Gastrocnemius medialis (tissue), 4 donors: ENCODE data around the gene PFKFB2. TPM values are rescaled to one million over a fixed set of nuclear protein-coding genes. Genes with fewer than 3 reads are reported as not detected.
A peak's percentile ranks its signal among the peaks of the same experiment; 100 is the strongest.

Experiments
- ATAC-seq, 2 donors: fragments of 150-250 bp; one replicate each; pipeline ENCODE4 v1.9.1; 2016
- DNase-seq, 2 donors: peaks; one replicate each; pipeline ENCODE4 v3.0.0-alpha.2; 2019
- H3K27ac ChIP-seq, 4 donors: fragments of 200-600 bp; sonication (generic); 1 replicate in 1 of 4; 2 replicates in 3 of 4; pipeline ENCODE4 v1.5.1; 2016 to 2018; ENCODE audit warnings: mild to moderate bottlenecking in 2 of 4, moderate library complexity in 1 of 4
- H3K27me3 ChIP-seq, 3 donors: fragments of 200-600 bp; sonication (generic) in 2 of 3; 1 replicate in 1 of 3; 2 replicates in 2 of 3; pipeline versions ENCODE4 v1.5.1 to v1.6.0; 2016 to 2019; ENCODE audit warnings: mild to moderate bottlenecking in 1 of 3, moderate library complexity in 1 of 3
- H3K36me3 ChIP-seq, 2 donors: fragments of 200-600 bp; sonication (generic) in 1 of 2; one replicate each; pipeline ENCODE4 v1.5.1; 2017 to 2018
- H3K4me1 ChIP-seq, 2 donors: fragments of 200-600 bp; sonication (generic) in 1 of 2; one replicate each; pipeline ENCODE4 v1.5.1; 2016 to 2017; ENCODE audit warnings: mild to moderate bottlenecking in 2 of 2
- H3K4me3 ChIP-seq, 4 donors: fragments of 200-600 bp; sonication (generic) in 3 of 4; 1 replicate in 1 of 4; 2 replicates in 3 of 4; pipeline ENCODE4 v1.5.1; 2016 to 2019; ENCODE audit warnings: mild to moderate bottlenecking in 2 of 4
- H3K9me3 ChIP-seq, 3 donors: fragments of 200-600 bp; sonication (generic) in 2 of 3; 1 replicate in 1 of 3; 2 replicates in 2 of 3; pipeline ENCODE4 v1.5.1; 2016 to 2019
- CTCF ChIP-seq, 5 experiments: fragments of 450-650 bp in 3 of 5; fragments of 200-600 bp in 2 of 5; sonication (generic) in 2 of 5; IDR thresholded peaks in 4 of 5; conservative IDR thresholded peaks in 1 of 5; 1 replicate in 4 of 5; 2 replicates in 1 of 5; pipeline ENCODE4 v1.5.1; 2016 to 2019; ENCODE audit warnings: antibody characterized with exemption in 5 of 5, mild to moderate bottlenecking in 3 of 5, moderate library complexity in 3 of 5
- POLR2A ChIP-seq, 2 donors: fragments of 450-650 bp; IDR thresholded peaks; one replicate each; pipeline ENCODE4 v1.6.1; 2017; ENCODE audit warnings: antibody characterized with exemption in 2 of 2, mild to moderate bottlenecking in 2 of 2, moderate library complexity in 2 of 2
- in situ Hi-C, 4 donors: fragments of 200-750 bp; cut with MboI; loops; one replicate each; pipeline versions ENCODE4 v1.15.0 to v1.8.0; 2017; ENCODE audit warnings: low sequenced_read_pairs in 4 of 4
- intact Hi-C: fragments of 100-400 bp; cut with DNase I; formaldehyde crosslinking; loops from one replicate; pipeline ENCODE4 v1.15.1; 2023; ENCODE audit warnings: low total_unique reads
- total RNA-seq, 4 donors: library from RNA; depleted of rRNA; stranded (reverse); fragments of >200 nt; gene quantifications; one replicate each; pipeline versions ENCODE4 v1.1.0 to v1.2.3, GENCODE V29; 2016

Gene PFKFB2
- total RNA-seq, result 10 to 100 TPM; 35.5 to 40.3 (median 37.6) TPM

GRCh38 chr1:207052911-207053769 is at the start of gene PFKFB2:
Gene PFKFB2 (plus strand): TSS chr1:207053275. CDS start chr1:207054718, 1,443 bp downstream.
- in situ Hi-C loops, result loop anchor here in 2 of 4 donors (25.0 kb wide), 2 partner anchors 416 to 734 kb away; partner anchors contain the start of gene DYRK3 (in 1 of the 2)
- Histone ChIP-seq H3K9me3 (no peaks in the 10 kb centered on the region), H3K36me3 (peaks cover 0 to 15% of the 10 kb centered on the region in 2 donors), H3K27me3 (no peaks in the 10 kb centered on the region), H3K27ac (peak within 1 kb of the TSS; percentile 93 to 95 (median 94)), H3K4me1 (peaks cover 29 to 50% of the 10 kb centered on the region in 2 donors), H3K4me3 (peak within 1 kb of the TSS; percentile 74 to 82 (median 76))
- DNase-seq (peak; percentile 97 to 98), ATAC-seq (peak; percentile 70 to 73)
- TF ChIP-seq CTCF (IDR thresholded peaks at IDR 0.05 in 4 of 5, conservative IDR thresholded peaks at IDR 0.05 in 1 of 5) (peak; percentile 42 to 58 (median 52)), POLR2A (IDR thresholded peaks at IDR 0.05) (peak; percentile 98)
- intact Hi-C loops, result loop anchor here (5.0 to 10.0 kb wide), 4 partner anchors 146 to 548 kb away; partner anchors contain the start of genes CD55 and RASSF5

GRCh38 chr1:207004931-207005830 is 47.9 kb upstream of the PFKFB2 start:
- Histone ChIP-seq H3K36me3 (no peaks in the 10 kb centered on the region), H3K27ac (no peak overlapping the region), H3K27me3 (no peaks in the 10 kb centered on the region), H3K4me1 (no peaks in the 10 kb centered on the region), H3K9me3 (no peaks in the 10 kb centered on the region), H3K4me3 (no peak overlapping the region)
- intact Hi-C loops (no loop called here), in situ Hi-C loops (no loop called here)
- ATAC-seq (no peak), DNase-seq (no peak)
- TF ChIP-seq CTCF (IDR thresholded peaks at IDR 0.05 in 4 of 5, conservative IDR thresholded peaks at IDR 0.05 in 1 of 5), result peak in 3 of 5 experiments; percentile 13 to 47 (median 28)
- TF ChIP-seq POLR2A (IDR thresholded peaks at IDR 0.05), result no peak

DNA sequence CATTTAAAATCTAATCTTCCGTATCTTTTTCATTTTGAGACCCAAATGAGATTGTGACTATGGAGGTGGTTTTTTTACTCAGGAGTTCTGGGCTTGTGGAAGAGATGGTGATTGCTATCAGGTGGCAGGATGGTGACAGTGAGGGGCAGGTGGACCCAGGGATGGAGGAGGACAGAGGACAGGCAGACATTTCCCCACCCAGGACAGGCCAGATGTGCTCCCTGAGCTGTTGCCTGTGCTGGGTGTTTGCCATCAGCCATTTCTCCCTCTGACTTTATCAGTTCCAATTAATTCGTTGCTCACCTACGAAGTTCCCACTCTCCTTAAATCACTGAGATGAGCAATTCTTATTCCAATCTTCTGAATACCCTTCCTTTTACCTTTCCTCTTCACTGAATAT is 47.0 kb upstream of the PFKFB2 start:
- TF ChIP-seq CTCF (IDR thresholded peaks at IDR 0.05 in 4 of 5, conservative IDR thresholded peaks at IDR 0.05 in 1 of 5) (no peak), POLR2A (IDR thresholded peaks at IDR 0.05) (no peak)
- Histone ChIP-seq H3K27ac (no peak overlapping the region), H3K27me3 (no peaks in the 10 kb centered on the region), H3K9me3 (no peaks in the 10 kb centered on the region), H3K4me1 (no peaks in the 10 kb centered on the region), H3K4me3 (no peak overlapping the region), H3K36me3 (no peaks in the 10 kb centered on the region)
- in situ Hi-C loops, result no loop called here
- no peak for ATAC-seq
- DNase-seq, result no peak
- intact Hi-C loops, result no loop called here

DNA sequence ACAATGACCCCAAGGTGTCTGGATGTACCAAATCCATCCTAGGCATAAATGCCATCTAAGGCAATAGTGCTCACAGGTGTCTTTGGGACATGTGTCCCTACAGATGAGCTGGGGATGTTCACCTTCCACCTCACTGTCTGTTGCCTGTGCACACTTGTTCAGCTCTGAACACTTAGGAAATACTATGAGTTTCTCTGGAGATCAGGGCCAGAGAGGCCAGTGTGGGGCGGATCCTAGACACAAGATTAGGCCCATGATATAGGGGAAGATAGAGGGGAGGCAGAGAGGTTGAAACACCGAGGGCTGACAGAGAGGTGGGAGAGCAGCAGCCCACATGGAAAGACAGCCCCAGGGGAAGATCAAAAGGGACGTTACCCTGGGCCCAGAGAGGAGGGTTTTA is 46.2 kb upstream of the PFKFB2 start:
- no peak for TF ChIP-seq POLR2A (IDR thresholded peaks at IDR 0.05)
- TF ChIP-seq CTCF (IDR thresholded peaks at IDR 0.05 in 4 of 5, conservative IDR thresholded peaks at IDR 0.05 in 1 of 5), result no peak
- H3K36me3 ChIP-seq, result no peaks in the 10 kb centered on the region
- intact Hi-C loops, result no loop called here
- in situ Hi-C loops, result no loop called here
- no peaks in the 10 kb centered on the region for H3K27me3 ChIP-seq
- ATAC-seq, result no peak
- H3K9me3 ChIP-seq, result no peaks in the 10 kb centered on the region
- H3K27ac ChIP-seq, result no peak overlapping the region
- no peak overlapping the region for H3K4me3 ChIP-seq
- no peak for DNase-seq
- no peaks in the 10 kb centered on the region for H3K4me1 ChIP-seq
